ENCODE measurements around the gene PTPRE. TPM values are rescaled to one million over a fixed set of nuclear protein-coding genes. Genes with fewer than 3 reads are reported as not detected.

PTPRE gene
- total RNA-seq, 1 donor from 2014 or later: 15.1 TPM

DNA sequence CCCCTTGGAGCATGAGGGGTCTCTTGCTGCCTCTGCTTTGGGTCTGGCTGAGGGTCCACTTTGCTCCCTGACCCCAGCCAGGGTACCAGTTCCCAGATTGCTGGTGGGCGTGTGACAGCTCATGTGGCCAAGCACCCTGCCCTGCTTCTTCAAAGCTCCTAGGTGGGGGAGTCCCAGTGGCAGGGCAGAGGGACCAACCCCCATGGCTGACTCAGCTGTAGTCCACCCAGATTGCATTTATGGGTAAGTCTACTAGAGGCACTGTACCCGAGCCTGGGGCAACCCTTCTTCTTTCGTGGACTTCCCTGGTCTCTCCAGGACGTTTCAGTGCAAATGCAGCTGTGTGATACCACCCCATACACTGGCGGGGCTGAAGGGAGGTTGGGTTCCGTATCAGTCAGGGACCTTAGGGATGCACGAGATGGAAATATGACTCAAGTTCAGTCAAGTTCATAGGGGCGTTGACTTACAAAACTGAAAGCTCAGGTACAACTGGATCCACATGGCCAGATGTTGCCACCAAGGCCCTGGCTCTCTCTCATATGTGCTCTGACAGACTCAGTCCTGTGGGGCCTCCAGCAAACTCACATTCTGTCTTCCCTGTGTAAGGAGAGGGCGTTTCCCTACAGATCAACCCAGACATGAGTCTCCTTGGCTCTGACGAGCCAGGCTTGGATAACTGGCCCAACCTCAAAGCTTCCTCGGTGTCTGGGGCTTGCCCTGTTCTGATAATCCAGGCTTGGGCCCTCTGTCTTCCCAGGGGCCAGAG lies 13.6 kb downstream of the PTPRE start:
- DNase-seq (no peak), ATAC-seq (no peak)
- intact Hi-C loops (cut with micrococcal nuclease): no loop called here

DNA sequence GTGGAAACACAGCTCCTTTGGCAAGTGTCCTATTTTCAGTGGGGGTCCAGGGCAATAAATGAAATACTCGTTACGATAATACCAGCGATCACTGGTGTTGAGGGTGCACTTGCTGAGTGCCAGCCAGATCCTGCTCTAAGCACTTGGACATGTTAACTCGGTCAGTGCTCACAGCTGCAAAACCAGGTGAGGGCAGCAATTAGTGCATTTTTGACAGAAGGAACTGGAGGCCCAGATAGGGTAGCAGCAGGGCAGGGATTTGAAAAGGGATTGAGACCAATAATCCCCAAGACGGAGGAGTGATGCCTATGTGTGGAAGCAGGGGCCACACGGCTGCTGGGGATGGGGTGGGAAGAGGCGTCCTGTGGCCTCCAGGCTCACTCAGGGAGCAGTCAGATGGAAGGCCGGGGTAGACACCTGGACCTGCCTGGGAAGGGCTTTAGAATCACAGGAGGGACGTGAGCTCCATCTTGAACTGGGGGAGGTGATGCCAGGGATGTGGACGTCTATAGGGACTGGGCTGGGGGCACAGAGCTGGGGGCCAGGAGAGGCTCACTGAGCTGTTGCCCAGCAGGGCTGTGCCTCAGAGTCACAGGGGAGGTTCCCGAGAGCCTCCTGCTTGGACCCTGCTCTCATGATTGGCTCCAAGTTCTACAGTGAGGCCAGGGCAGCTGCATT lies 14.3 kb downstream of the PTPRE start:
- no peak for DNase-seq
- ATAC-seq: no peak
- intact Hi-C loops (cut with micrococcal nuclease): no loop called here

DNA sequence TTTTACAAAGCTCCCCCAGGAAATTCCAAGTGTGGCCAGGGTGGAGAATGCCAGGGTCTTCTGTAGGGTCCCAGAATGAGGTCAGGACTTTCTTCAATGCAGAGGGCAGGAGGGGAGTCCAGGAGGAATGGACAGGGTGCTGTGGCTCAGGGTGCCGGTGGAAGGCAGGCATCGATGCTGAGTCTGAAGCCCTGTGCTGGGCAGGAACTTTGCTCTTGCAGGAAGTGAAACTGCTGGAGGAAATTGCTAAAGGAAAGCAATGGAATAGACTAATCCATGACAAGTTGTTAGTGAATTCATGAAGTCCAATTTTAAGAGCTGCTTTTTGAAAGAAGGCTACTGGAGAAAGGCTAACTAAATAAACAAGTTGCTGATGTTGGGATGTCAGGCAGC lies 14.8 kb downstream of the PTPRE start:
- intact Hi-C loops (cut with micrococcal nuclease): no loop called here
- DNase-seq: no peak
- ATAC-seq: no peak

DNA sequence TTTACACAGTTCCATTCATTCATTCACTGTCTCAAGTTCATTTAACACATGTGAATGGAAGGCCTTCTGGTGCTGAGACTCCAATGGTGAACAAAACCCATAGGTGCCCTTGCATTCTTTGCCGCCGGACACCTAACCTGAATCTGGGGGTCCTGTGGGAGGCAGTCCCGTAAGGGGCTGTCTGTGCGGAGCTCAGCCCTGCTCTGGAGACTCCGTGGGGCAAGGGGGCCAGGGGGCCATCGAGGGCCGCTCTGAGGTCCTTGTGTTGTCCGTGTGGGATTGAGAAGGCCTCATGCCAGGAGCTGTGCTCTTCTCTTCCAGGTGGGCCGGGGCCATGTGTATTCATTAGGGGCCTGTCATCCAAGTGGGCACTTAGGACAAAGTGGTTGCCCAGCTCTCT lies 15.3 kb downstream of the PTPRE start:
- DNase-seq: no peak
- ATAC-seq: no peak
- intact Hi-C loops (cut with micrococcal nuclease): no loop called here

DNA sequence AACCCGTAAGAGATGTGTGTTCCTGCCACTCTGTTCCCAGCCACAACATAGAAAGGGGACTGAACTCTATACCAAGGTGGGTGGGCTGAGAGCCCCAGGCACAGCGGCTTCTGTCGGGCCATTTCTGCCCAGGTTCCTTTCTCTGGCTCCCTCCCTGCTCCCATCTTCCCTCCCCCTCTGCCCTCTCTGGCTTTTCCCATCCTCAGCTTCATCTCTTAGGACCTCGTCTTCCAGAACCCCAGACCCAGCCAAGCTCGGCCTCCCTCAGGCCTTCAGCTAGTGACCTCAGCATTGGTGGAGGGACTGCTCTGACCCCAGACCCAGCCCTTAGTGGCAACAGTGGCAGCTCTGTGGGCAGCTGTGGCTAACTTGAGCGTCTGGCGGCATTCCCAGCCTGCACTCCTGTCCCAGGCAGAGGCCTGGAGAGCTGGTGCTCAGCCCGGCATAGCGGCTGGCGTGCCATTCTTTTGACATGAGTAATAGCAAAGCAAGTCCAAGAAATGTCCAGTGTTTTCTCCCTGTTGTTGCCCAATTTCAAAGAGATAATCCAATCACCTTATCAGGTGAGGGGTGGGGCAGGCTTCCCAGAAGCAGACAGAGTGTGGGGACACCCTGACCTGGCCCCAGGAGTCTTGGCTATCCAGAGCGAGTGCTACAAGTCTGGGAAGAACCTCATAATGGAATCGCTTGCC lies 15.9 kb downstream of the PTPRE start:
- intact Hi-C loops (cut with micrococcal nuclease): no loop called here
- peak; percentile 92 for DNase-seq
- peak; percentile 91 for ATAC-seq

DNA sequence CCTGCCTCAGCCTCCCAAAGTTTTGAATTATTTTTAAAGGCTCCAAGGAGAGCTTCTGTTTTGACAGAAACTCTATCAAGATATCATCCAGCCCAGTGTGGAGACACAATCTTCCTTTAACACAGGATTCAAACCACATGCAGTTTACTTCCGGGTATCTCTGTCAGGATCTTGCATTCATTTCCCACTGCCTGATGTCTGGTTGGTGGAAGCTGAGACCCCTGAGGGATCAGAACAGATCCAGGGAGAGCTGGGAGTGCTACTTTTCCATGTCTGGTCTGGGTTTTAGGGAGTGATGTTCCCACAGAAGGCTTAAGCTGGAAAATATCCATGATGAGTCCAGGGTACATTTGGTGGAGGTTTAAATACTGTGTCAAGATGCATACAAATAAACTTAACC lies 16.7 kb downstream of the PTPRE start:
- intact Hi-C loops (cut with micrococcal nuclease): no loop called here
- ATAC-seq (no peak), DNase-seq (no peak)

DNA sequence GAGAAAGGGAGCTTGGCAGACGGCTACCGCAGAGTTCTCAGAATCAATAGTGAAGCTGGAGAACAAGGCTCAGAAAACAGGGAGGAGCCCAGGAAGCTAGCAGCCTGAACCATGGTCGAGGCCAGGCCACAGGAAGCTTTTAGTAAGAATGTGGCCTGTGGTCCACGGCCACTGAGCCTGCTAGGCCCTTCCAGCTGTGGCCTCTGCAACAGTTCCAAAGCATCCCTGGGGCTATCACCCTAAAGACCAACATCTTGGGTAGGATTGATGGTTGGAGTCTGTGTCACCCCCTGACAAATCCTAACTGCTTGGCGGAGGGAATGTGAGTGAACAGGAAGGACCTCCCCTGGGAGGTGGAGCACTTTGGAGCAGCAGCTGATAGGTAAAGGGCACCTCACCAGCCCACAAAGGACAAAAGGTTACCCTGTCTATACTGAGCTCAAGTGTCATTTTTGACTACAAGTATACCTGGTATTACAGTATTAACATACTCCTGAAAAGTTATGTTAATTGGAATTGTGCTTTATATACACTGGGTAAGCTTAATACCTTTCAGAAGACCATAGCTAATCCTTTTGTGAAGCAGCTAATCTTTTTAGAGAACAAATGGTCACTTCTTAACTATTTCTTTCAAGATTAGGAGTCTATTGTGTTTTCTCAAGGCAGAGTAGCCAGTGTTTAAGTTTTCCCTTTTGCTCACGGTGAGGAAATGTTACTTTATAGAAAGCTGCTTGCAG lies 18.7 kb downstream of the PTPRE start:
- ATAC-seq: peak; percentile 18
- intact Hi-C loops (cut with micrococcal nuclease): no loop called here

DNA sequence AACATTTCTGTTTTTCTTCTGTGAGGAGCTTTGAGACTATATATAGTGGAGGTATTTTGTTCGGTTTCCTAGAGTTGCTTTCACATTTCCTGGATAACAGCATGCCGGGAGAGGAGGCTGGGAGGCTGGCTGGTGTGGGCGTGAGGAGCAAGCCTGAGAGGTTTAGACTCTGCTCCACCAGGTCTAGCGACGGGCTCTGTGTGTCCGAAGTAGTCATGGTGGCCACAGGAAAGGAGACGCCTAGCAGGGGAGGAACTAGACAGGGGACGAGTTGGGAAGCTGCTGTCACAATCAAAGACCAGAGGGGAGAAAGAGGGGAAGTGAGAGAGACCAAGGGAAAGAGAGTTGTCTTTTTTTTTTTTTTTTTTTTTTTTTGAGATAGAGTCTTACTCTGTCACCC lies 19.6 kb downstream of the PTPRE start:
- DNase-seq (no peak), ATAC-seq (no peak)
- intact Hi-C loops (cut with micrococcal nuclease): no loop called here

More for the DNA sequence above, 18.7 kb downstream of the PTPRE start:
- no peak for DNase-seq

DNA sequence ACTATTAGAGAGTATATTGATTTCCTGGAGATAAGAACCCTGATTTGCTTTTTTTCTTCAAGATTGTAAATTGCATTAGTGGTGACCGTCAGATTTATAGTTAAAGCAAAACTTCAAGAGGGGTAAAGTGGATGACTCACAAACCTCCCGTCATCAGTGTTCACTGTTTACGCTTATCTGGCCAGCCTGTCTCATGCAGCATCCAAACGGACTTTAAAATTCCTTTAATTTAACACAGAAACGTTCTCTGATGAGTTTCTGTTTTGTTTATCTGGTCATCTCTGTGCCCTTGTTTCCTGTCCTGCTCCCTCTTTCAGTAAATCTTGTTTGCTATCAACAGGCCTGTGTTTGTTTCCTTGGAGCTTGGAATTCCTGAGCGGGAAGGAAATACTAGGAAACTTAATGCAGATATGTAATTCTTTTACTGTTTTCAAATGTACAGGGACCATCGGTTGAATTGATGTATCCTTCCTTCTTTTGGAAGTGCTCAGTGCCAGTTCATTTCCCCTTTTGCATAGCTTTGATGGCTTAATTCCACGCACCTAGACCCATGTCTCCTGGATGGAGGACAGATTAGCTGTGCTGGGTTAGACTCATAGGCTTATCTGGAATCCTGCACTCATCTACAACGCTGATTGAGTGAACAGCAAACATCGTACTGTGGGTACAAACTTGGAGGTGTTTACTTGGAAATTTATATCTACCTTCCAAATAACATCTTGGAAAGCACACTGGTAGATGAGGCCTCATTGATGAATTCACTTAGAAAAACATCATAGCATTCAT lies 21.3 kb downstream of the PTPRE start:
- ATAC-seq (no peak), DNase-seq (no peak)
- intact Hi-C loops (cut with micrococcal nuclease): no loop called here

DNA sequence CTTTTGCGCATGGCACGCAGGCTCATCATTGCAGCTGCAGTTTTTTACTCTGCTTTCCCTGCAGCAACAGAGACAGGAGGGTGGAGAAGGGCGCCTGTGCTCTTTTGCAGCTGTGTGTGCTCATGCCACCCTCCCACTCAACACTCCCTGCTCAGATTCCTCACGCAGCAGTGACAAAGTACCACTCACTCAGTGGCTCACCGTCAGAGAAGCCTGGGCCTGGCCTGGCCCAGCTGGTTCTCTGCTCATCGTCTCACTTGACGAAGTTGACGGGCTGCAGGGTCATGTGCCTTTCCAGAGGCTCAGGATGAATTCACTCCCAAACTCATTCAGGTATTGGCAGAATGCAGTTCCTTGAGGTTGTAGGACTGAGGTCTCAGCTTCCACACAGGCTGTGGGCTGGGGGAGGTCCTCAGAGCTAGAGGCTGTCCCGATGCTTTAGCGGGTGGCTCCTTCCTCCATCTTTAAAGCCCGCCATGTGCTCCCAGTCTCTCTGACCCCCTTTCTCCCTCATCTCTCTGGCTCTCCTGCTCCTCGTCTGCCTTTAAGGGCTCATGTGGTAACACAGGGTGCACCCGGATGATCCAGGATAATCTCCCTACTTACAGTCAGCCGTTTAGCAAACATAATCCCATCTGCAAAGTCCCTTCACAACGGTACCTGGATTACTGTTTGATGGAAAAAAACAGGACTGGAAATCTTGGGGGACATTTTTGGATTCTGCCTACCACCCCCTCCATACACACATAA lies 25.8 kb downstream of the PTPRE start:
- no peak for ATAC-seq
- DNase-seq: no peak
- intact Hi-C loops (cut with micrococcal nuclease): no loop called here

DNA sequence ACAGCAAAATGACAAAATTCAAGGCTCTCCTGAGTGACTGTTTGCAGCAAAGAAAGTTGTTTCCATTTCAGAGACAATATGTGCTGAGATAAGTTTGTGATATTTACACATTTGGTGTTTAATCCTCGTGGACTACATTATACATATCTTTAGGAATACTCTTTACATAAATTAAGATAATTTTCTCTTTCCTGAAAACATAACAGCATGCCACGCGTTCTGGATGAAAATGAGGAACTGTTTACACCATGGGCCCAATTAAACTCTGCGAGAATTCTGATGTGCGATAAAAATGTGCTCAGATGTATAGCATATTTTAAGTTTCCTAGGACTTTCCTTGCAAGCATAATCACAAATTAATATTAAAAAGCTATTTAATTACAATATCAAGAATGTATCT lies 26.4 kb downstream of the PTPRE start:
- ATAC-seq (no peak), DNase-seq (no peak)
- intact Hi-C loops (cut with micrococcal nuclease): no loop called here

DNA sequence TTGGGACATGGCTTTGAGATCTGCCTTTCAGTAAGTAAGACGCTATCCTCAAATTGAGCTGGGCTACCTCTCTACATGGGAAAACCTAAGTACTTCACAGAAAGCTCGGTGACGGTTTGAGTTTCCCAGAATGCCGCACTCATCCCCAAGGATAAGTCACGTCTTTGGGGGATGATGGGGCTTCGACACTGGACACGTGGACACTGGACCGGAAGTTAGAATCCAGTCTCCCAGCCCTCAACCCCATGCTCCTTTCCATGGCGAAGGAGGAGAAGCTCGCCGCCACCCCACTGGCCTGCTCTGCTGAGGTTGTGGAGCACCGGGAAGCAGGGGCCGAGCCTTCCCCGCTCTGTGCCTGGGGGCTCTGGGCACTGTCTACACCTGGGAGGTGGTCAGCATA lies 27.5 kb downstream of the PTPRE start:
- intact Hi-C loops (cut with micrococcal nuclease): no loop called here
- DNase-seq (no peak), ATAC-seq (no peak)

DNA sequence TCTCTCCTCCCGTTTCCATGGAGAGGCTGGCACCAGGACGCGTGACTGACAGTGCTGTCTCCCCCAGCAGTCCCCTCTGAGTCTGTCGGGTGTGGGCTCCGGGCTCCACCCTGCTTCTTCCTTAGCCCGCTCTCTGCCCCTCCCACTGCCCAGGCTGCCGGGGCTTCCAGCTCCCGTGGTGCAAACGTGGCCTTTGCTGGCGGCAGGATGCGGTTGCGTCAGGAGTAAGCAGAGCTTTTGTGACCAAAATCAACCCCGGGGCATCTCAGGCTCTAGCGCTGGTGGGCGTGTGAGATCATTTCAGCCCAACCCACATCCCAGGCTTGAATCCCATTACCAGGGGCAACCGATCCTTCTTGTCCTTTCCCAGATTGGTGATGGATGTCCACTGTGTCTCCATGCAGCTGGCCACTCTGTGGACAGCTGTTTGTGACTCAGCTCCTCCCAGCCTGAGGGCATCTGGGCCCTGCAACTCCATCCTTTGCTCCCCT lies 28.2 kb downstream of the PTPRE start:
- no peak for ATAC-seq
- intact Hi-C loops (cut with micrococcal nuclease): no loop called here

DNA sequence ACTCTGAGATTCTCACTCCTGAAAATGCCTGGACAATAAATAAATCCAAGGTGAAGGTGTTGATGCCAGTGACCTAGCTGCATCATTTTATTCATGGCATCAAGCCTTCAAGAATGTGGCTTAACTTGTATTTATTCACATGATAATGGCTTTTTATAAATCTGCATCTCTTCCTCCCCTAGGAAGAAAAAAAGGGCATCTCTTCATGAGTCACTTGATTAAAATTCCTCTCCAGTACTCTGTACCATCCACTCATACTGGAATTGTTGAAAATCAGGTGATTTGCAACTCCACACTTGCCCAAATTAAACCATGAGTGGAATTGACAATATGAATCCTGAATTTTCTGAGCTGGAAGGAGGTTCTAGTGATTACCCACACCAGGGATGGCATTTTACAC lies 30.2 kb downstream of the PTPRE start:
- DNase-seq: no peak
- intact Hi-C loops (cut with micrococcal nuclease): no loop called here
- no peak for ATAC-seq

More for the DNA sequence above, 28.2 kb downstream of the PTPRE start:
- DNase-seq: no peak

DNA sequence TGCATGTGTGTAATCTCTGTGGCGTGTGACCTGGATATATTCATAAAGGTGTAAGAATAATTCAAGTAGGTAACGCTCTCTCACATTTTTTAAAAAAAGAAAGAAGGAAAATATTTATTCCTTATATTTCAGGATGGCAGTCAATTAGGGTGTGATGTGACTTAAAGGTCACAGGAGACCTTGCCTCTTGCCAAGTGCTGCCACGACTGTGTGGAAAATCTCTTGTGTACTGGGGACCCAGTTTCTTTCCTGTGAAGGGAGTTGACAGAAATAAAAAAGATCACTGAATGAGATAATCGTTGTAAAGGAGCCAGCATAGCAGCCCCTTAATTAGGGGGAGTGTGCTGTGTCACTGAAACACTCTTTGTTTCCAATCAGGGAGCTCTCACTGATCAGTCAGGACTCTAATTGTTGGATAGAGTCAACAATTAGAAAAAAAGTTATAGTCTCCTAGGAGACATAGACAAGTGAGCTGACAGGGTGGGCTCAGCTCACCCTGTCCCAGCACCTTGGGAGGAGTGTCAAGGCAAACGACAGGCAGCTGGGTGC lies 31.1 kb downstream of the PTPRE start:
- no peak for DNase-seq

DNA sequence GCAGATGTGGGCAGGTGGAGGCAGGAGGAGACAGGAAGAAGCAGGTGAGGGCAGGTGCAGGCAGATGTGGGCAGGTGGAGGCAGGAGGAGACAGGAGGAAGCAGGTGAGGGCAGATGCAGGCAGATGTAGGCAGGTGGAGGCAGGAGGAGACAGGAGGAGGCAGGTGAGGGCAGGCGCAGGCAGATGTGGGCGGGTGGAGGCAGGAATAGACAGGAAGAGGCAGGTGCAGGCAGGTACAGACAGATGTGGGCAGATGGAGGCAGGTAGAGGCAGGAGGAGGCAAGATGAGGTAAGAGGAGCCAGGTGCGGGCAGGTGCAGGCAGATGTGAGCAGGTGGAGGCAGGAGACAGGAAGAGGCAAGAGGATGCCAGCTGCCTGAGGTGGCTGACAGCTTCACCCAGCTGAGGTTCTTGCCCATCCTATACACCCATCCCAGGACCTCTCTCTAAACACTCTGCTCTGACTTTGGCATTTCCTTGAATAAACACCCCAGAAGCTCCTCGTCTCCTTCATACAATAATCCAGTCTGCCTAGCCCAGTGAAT lies 33.0 kb downstream of the PTPRE start:
- no peak for ATAC-seq
- no peak for DNase-seq
- intact Hi-C loops (cut with micrococcal nuclease): no loop called here

More for the DNA sequence above, 31.1 kb downstream of the PTPRE start:
- intact Hi-C loops (cut with micrococcal nuclease): no loop called here
- peak; percentile 31 for ATAC-seq

DNA sequence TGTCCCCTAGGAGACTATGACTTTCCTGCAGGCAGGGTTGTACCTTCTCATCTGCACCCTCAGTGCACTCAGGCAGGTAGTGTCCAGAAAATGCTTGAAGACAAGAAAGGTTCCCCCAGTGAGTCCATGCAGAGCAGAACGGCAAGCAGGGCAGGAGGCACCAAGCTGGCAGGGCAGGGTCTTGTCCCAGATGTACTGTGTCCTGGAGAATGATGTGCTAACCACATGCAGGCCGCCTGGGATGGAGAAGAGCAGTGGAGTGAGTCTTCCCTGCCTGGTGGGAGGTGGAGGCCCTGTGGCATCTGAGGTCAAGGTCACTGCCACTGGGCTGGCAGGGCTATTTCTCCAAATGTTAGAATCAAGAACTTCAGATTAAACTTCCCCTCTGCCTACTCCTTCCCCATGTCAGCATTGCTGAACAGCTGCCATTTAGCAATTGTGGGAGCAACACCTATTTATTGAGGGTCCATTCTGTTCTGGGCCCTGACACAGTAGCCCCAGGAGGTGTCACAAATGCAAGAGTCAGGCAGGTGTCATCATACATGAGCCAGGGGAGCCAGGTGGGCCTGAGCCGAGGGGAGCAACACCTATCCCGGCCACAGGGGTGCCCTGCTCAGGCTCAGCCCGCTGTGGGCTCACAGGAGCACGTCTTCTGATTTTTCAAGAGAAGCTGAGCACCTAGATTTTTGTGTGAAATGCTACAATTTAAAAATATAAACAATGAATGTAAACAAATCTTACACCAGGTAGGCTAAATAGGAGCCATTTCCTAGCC lies 34.1 kb downstream of the PTPRE start:
- DNase-seq (no peak), ATAC-seq (no peak)
- intact Hi-C loops (cut with micrococcal nuclease): no loop called here
